IPS-15b (cell line): ENCODE results near the gene FAM53A.
"Not testable (repeated sequence)": the region's sequence is repeated elsewhere in the genome, so short reads cannot be mapped to it uniquely, and the experiment has no call there.

Source experiments
- H3K27me3 ChIP-seq: one replicate; pipeline ENCODE4 v1.6.1; 2013; ENCODE audit warnings: low read length; ENCODE audit not compliant: control insufficient read depth, insufficient read depth
- H3K36me3 ChIP-seq: one replicate; pipeline ENCODE4 v1.6.1; 2013; ENCODE audit warnings: low read length; ENCODE audit not compliant: control insufficient read depth, insufficient read depth
- H3K4me1 ChIP-seq: one replicate; pipeline ENCODE4 v1.6.1; 2013; ENCODE audit warnings: mild to moderate bottlenecking, low read length; ENCODE audit not compliant: control insufficient read depth, insufficient read depth
- H3K4me3 ChIP-seq: one replicate; pipeline ENCODE4 v1.5.1; 2013; ENCODE audit warnings: low read depth, low read length
- H3K9ac ChIP-seq: one replicate; pipeline ENCODE4 v1.6.1; 2013; ENCODE audit warnings: low read depth, mild to moderate bottlenecking, low read length
- H3K9me3 ChIP-seq: one replicate; pipeline ENCODE4 v1.6.1; 2013; ENCODE audit warnings: mild to moderate bottlenecking, low read length; ENCODE audit not compliant: control insufficient read depth, insufficient read depth

The FAM53A gene

DNA sequence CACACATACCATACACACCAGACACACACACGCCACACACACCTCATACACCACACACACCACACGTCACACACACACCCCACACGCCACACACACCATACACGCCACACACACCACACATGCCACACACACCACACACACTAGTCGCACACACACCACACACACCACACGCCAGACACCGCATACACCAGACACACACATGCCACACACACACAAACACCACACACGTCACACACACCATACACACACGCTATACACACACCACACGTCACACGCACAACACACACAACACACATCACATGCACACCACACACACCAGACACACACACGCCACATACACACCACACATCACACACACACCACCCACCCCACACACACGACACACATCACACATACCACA is 32.0 kb downstream of the FAM53A start:
- no peaks in the 10 kb centered on the region for H3K27me3 ChIP-seq
- no peak overlapping the region for H3K4me3 ChIP-seq
- no peaks in the 10 kb centered on the region for H3K4me1 ChIP-seq
- H3K36me3 ChIP-seq: no peaks in the 10 kb centered on the region
- no peaks in the 10 kb centered on the region for H3K9me3 ChIP-seq
- no peak overlapping the region for H3K9ac ChIP-seq

DNA sequence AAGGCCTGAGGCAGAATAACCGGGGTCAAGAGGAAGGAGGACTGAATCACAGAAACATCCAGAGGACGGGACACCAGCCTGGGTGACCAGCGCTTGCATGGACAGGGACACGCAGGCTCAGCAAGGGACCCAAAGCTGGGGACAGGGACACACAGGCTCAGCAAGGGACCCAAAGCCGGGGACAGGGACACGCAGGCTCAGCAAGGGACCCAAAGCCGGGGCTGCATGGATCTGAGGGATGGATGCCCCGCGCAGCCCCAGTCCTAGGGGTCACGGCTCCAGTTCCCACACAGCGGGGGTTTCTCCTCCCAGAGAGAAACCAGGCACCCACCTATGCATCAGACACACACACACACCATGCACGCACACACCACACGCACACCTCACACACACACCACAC is 32.5 kb downstream of the FAM53A start:
- no peaks in the 10 kb centered on the region for H3K4me1 ChIP-seq
- no peaks in the 10 kb centered on the region for H3K9me3 ChIP-seq
- no peaks in the 10 kb centered on the region for H3K27me3 ChIP-seq
- no peak overlapping the region for H3K4me3 ChIP-seq
- H3K9ac ChIP-seq: no peak overlapping the region
- no peaks in the 10 kb centered on the region for H3K36me3 ChIP-seq

DNA sequence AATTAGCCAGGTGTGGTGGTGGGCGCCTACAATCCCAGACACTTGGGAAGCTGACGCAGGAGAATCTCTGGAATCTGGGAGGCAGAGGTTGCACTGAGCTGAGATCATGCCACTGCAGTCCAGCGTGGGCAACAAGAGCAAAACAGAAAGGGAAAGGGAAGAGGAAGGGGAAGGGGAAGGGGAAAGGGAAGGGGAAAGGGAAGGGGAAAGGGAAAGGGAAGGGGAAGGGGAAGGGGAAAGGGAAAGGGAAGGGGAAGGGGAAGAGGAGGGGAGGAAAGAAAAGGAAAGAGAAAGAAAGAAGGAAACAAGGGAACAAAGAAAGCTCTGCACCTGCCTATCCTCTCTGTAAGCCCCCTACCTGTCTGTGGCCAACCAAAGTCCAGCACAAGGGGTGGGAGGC is 35.2 kb downstream of the FAM53A start:
- no peak overlapping the region for H3K4me3 ChIP-seq
- H3K36me3 ChIP-seq: no peaks in the 10 kb centered on the region
- H3K9ac ChIP-seq: no peak overlapping the region
- H3K4me1 ChIP-seq: no peaks in the 10 kb centered on the region
- no peaks in the 10 kb centered on the region for H3K9me3 ChIP-seq
- H3K27me3 ChIP-seq: no peaks in the 10 kb centered on the region

DNA sequence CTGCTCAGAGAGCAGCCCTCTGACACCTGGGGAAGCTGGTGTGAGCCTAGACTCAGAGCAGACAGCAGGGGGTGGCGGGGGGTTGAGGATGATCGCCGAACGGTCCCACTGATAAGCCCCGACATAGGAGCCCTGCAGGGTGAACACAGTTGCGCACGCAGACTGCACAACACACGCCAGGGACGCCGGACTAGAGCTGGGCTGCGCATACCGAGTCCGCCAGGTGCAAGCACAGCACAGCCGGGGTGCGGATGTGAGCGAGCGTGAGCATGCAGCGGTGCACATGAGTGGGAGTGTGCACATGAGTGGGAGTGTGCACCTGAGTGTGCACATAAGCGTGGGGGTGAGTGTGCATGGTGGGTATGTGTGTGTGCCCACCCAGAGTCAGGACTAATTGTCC is 36.7 kb downstream of the FAM53A start:
- no peaks in the 10 kb centered on the region for H3K4me1 ChIP-seq
- H3K4me3 ChIP-seq: no peak overlapping the region

DNA sequence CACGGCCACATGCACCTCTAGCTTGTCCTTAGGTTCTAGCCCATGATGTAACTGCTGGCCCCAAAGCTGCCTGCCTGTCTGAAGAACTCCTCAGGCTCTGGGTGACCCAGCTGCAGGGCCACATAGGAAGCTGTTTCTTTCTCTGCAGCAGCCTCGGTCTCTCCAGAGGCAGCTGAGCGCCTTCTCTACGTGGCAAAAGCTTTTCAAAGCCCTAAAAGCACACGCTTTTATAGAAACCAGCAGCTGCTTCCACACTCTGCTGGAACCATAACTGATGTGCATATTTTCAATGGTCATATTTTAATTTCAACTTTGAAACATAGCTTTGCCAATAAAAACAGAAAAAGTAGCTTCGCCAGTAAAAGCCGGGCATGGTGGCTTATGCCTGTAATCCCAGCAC is 37.4 kb downstream of the FAM53A start:
- H3K27me3 ChIP-seq: no peaks in the 10 kb centered on the region
- no peaks in the 10 kb centered on the region for H3K36me3 ChIP-seq
- H3K9ac ChIP-seq: no peak overlapping the region
- H3K4me1 ChIP-seq: no peaks in the 10 kb centered on the region
- no peak overlapping the region for H3K4me3 ChIP-seq
- H3K9me3 ChIP-seq: no peaks in the 10 kb centered on the region

More for the DNA sequence above, 36.7 kb downstream of the FAM53A start:
- Histone ChIP-seq H3K9ac (no peak overlapping the region), H3K27me3 (no peaks in the 10 kb centered on the region), H3K36me3 (no peaks in the 10 kb centered on the region), H3K9me3 (no peaks in the 10 kb centered on the region)

DNA sequence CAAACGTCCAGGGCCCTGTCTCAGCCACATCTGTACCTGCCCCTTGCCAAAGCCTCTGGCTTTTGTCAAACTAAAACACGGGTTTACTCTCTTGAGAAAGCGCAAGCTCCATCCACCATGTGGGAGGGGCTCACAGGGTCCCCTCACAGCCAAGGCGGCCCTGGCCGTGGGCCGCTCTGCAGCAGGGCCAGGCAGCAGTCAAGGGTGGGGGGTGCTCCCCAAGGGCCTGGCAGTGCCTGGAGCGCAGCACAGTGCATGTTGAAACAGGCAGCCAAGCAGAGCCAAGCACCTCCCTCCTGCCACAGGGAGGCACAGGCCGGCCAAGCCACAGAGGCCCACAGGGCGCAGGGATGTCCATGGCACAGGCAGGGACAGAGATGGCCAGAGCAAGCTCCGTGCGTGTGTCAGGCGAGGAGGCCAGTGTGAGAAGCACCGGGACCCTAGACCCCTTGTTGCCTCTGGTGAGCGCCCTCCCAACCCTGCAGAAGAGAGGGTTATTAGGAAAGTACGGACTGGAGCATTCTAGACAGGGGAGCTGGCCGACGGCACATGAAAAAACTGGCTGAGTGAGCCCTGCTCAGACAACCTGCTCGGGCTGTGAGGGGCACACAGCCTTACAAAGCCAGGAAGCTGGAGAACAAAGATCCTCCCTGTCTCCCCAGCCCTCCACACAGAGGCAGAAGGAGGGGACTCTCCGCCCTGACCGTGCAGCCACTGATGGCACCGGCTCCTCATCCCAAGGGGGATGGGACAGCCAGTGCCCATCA is 39.0 kb downstream of the FAM53A start:
- Histone ChIP-seq H3K4me3 (no peak overlapping the region), H3K36me3 (no peaks in the 10 kb centered on the region), H3K9ac (no peak overlapping the region), H3K9me3 (no peaks in the 10 kb centered on the region), H3K4me1 (no peaks in the 10 kb centered on the region), H3K27me3 (no peaks in the 10 kb centered on the region)

DNA sequence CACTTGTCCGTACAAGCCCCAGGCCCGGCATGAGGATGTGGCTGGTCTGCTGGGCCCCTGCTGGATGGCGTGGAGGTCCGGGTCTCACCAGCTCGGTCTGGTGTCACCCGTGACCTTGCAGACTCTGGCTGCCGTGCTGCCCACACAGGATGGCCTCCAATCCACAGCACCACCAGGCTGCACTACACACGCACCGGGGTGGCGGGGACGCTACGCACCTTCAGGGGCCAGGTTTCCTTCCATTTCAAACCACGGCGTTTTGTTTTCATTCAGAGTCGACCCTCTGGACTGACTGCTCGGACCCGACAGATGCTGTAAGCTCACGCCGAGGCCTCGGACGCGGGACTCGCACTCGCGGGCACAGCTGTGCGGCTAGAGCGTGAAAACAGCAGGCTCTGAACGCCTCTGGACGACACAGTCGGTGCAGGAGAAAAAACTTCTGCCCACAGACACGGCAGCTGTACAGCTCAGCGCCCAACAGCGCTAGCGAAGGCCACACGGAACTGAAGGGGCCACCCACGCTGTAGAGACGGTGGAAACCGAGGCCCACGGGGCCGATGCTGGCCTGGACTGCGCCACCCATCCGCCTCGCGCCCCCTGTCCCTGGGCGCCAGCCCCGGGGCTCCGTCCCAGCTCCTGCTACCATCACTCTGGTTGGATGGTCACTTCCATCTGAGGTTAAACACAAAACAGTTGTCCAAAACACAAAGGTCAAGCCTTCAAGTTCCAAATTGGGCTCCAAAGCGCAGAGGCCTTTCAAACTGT is 40.0 kb downstream of the FAM53A start:
- Histone ChIP-seq H3K36me3 (no peaks in the 10 kb centered on the region), H3K9me3 (no peaks in the 10 kb centered on the region), H3K4me3 (no peak overlapping the region), H3K4me1 (no peaks in the 10 kb centered on the region), H3K27me3 (no peaks in the 10 kb centered on the region), H3K9ac (no peak overlapping the region)

- no peaks in the 10 kb centered on the region for H3K36me3 ChIP-seq
- no peak overlapping the region for H3K9ac ChIP-seq
- H3K4me3 ChIP-seq: no peak overlapping the region
- no peaks in the 10 kb centered on the region for H3K4me1 ChIP-seq
- no peaks in the 10 kb centered on the region for H3K9me3 ChIP-seq
- H3K27me3 ChIP-seq: no peaks in the 10 kb centered on the region
These were observed 41.7 kb downstream of the FAM53A start for GRCh38 chr4:1642196-1642951.

DNA sequence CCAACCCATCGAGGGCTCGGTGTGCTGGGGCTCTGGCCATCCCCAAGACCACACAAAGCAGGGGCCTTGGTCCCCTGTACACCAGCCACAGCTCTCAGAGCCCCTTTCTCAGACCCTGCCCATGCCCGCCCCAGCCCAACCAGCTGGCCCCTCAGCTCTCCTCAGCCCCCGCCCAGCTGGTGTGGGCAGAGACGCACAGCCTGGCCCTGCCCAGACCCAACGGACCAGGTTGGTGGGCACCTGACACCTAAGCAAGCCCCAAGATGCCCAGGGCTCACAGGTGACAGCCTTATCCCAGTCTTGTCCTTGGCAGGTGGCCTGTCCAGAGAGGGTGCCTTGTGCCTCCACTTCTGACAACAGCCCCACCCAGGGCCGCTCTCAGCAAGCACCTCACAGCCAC is 42.4 kb downstream of the FAM53A start:
- Histone ChIP-seq H3K4me3 (no peak overlapping the region), H3K9ac (no peak overlapping the region), H3K36me3 (no peaks in the 10 kb centered on the region), H3K4me1 (no peaks in the 10 kb centered on the region), H3K9me3 (no peaks in the 10 kb centered on the region), H3K27me3 (no peaks in the 10 kb centered on the region)

DNA sequence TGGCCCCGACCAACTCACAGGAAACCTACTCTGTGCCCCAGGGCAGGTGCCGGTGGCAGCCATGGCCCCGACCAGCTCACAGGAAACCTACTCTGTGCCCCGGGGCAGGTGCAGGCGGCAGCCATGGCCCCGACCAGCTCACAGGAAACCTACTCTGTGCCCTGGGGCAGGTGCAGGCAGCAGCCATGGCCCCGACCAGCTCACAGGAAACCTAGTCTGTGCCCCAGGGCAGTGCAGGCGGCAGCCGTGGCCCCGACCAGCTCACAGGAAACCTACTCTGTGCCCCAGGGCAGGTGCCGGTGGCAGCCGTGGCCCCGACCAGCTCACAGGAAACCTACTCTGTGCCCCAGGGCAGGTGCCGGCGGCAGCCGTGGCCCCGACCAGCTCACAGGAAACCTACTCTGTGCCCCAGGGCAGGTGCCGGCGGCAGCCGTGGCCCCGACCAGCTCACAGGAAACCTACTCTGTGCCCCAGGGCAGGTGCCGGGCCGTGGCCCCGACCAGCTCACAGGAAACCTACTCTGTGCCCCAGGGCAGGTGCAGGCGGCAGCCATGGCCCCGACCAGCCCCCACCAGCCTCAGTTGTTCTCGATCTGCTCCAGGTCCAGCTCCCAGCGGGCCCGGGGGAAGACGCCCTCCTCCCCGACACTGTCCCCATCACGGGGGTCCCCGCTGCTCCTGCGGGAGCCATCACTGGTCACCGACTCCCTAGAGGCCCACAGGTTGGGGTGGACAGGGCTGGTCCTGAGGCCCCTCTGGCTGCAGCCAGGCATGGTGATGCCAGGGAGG is 43.2 kb downstream of the FAM53A start:
- not testable (repeated sequence) for H3K4me3 ChIP-seq, H3K4me1 ChIP-seq, H3K36me3 ChIP-seq, H3K27me3 ChIP-seq, H3K9me3 ChIP-seq, H3K9ac ChIP-seq

GRCh38 chr4:1640190-1640589 is 43.9 kb downstream of the FAM53A start:
- Histone ChIP-seq H3K9me3 (no peaks in the 10 kb centered on the region), H3K4me3 (no peak overlapping the region), H3K4me1 (no peaks in the 10 kb centered on the region), H3K36me3 (no peaks in the 10 kb centered on the region), H3K9ac (no peak overlapping the region), H3K27me3 (no peaks in the 10 kb centered on the region)
